Esophagus muscularis mucosa (tissue), 4 donors: ENCODE results near the gene UNC50.

ENCODE experiments used
- EP300 ChIP-seq: sonication (generic); formaldehyde crosslinking; IDR thresholded peaks from one replicate; pipeline ENCODE4 v1.6.1; 2017; ENCODE audit warnings: antibody characterized with exemption
- POLR2A ChIP-seq: fragments of 450-650 bp; IDR thresholded peaks from one replicate; pipeline ENCODE4 v1.6.1; 2017; ENCODE audit warnings: antibody characterized with exemption, moderate library complexity, mild to moderate bottlenecking, low read depth
- TF ChIP-seq, protein P1 (sequence below), 3 experiments: fragments of 200-600 bp in 2 of 3; fragments of 450-650 bp in 1 of 3; sonication (generic) in 2 of 3; IDR thresholded peaks; one replicate each; pipeline ENCODE4 v1.5.1; 2017 to 2019; ENCODE audit warnings: antibody characterized with exemption in 3 of 3, mild to moderate bottlenecking in 2 of 3, moderate library complexity in 1 of 3

DNA sequence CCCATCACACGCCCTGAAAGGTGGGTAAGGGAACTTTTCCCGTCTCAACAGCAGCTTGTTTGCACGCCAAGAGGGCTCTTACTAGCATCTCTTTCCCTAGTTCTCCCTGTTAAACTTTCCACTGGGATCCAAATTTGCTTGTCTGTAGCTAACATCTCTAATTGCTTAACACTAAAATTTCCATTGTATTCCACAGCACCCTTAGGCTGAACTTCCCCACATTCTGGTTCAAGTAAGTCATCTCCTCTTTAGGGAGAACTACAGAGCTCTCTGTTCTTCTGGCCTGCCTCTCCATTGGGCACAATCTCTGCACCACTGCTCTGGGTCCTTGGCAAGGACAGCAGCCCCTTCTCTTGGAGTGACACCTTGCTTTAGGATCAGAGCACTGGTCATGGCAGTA lies 24.0 kb downstream of the UNC50 start:
- TF ChIP-seq POLR2A (no peak), EP300 (no peak)
- TF ChIP-seq, protein P1, sequence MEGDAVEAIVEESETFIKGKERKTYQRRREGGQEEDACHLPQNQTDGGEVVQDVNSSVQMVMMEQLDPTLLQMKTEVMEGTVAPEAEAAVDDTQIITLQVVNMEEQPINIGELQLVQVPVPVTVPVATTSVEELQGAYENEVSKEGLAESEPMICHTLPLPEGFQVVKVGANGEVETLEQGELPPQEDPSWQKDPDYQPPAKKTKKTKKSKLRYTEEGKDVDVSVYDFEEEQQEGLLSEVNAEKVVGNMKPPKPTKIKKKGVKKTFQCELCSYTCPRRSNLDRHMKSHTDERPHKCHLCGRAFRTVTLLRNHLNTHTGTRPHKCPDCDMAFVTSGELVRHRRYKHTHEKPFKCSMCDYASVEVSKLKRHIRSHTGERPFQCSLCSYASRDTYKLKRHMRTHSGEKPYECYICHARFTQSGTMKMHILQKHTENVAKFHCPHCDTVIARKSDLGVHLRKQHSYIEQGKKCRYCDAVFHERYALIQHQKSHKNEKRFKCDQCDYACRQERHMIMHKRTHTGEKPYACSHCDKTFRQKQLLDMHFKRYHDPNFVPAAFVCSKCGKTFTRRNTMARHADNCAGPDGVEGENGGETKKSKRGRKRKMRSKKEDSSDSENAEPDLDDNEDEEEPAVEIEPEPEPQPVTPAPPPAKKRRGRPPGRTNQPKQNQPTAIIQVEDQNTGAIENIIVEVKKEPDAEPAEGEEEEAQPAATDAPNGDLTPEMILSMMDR (IDR thresholded peaks at IDR 0.05) = no peak
